ENCODE measurements around the gene SLC12A3.
A peak's percentile ranks its signal among the peaks of the same experiment; 100 is the strongest.

Gene SLC12A3

GRCh38 chr16:56852968-56853367 is 12.0 kb upstream of the SLC12A3 start:
- Histone ChIP-seq H3K79me2 (no peaks in the 10 kb centered on the region), H3K9ac (no peak overlapping the region), H3K27ac (no peak overlapping the region), H2AFZ (no peak overlapping the region), H3K4me2 (ENCODE audit: low read length) (no peak overlapping the region), H3K27me3 (ENCODE audit: control insufficient read depth, insufficient read depth, low read length) (no peaks in the 10 kb centered on the region), H3K36me3 (ENCODE audit: control insufficient read depth, insufficient read depth, low read length) (no peaks in the 10 kb centered on the region), H3K4me3 (ENCODE audit: low read depth, low read length) (no peak overlapping the region), H3K4me1 (peaks cover 34% of the 10 kb centered on the region), H3K9me3 (ENCODE audit: control insufficient read depth, low read length) (no peaks in the 10 kb centered on the region)
- TF ChIP-seq CTCF (IDR thresholded peaks at IDR 0.05) = no peak

DNA sequence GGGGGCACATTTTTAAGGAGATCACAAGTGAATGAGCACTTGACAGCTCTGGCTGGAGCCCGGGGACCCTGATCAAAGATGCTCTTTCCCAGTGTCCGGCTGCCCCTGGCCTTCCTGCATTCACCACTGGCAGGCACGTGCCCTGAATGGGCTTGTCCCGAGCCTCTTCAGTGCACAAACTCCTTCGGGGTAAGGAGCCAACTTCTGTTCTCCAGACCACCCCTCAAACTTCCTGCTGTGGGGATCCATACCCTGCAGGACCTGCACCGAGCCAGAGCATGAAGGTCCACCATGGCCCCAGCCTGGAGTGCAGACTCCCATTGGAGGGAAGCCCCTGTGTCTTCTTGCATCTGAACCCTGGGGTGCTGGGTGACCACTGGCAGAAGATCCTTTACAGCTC is 9.8 kb upstream of the SLC12A3 start:
- H3K9ac ChIP-seq = no peak overlapping the region
- no peak overlapping the region for H3K4me3 ChIP-seq (ENCODE audit: low read depth, low read length)
- no peaks in the 10 kb centered on the region for H3K27me3 ChIP-seq (ENCODE audit: control insufficient read depth, insufficient read depth, low read length)
- no peak overlapping the region for H3K4me2 ChIP-seq (ENCODE audit: low read length)
- H3K27ac ChIP-seq = no peak overlapping the region
- TF ChIP-seq CTCF (IDR thresholded peaks at IDR 0.05) = no peak
- no peak overlapping the region for H2AFZ ChIP-seq
- no peaks in the 10 kb centered on the region for H3K9me3 ChIP-seq (ENCODE audit: control insufficient read depth, low read length)
- H3K79me2 ChIP-seq = no peaks in the 10 kb centered on the region
- no peaks in the 10 kb centered on the region for H3K36me3 ChIP-seq (ENCODE audit: control insufficient read depth, insufficient read depth, low read length)
- H3K4me1 ChIP-seq = peaks cover 18% of the 10 kb centered on the region

DNA sequence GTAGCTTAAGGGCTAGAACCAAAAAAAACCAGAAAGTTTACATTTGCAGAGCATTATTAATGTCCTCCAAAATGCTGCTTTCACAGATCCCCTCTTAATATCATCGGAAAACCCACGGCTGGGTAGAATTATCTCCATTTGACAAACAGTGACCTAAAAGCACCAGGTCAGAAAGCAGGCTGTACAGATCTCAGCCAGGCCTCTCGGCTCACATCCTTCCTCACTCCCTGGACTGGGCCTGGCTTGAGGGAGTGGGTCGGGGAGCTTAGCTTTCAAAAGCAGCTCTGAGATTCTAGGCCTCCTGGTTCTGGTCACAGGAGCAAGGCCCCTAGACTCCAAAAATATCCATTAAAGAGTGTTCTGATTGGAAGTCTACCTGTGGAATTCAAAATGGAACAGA is 9.1 kb upstream of the SLC12A3 start:
- peak overlapping the region; percentile 54 for H2AFZ ChIP-seq
- H3K9me3 ChIP-seq (ENCODE audit: control insufficient read depth, low read length) = no peaks in the 10 kb centered on the region
- no peaks in the 10 kb centered on the region for H3K79me2 ChIP-seq
- H3K36me3 ChIP-seq (ENCODE audit: control insufficient read depth, insufficient read depth, low read length) = no peaks in the 10 kb centered on the region
- no peak overlapping the region for H3K4me3 ChIP-seq (ENCODE audit: low read depth, low read length)
- no peak overlapping the region for H3K9ac ChIP-seq
- H3K4me2 ChIP-seq (ENCODE audit: low read length) = no peak overlapping the region
- H3K4me1 ChIP-seq = peaks cover 18% of the 10 kb centered on the region
- TF ChIP-seq CTCF (IDR thresholded peaks at IDR 0.05) = no peak
- H3K27me3 ChIP-seq (ENCODE audit: control insufficient read depth, insufficient read depth, low read length) = no peaks in the 10 kb centered on the region
- H3K27ac ChIP-seq = no peak overlapping the region

- Histone ChIP-seq H3K27me3 (ENCODE audit: control insufficient read depth, insufficient read depth, low read length) (no peaks in the 10 kb centered on the region), H3K4me2 (ENCODE audit: low read length) (no peak overlapping the region), H3K27ac (no peak overlapping the region), H3K9ac (no peak overlapping the region), H3K4me3 (ENCODE audit: low read depth, low read length) (no peak overlapping the region), H3K9me3 (ENCODE audit: control insufficient read depth, low read length) (no peaks in the 10 kb centered on the region), H3K36me3 (ENCODE audit: control insufficient read depth, insufficient read depth, low read length) (no peaks in the 10 kb centered on the region), H3K4me1 (peaks cover 26% of the 10 kb centered on the region), H2AFZ (no peak overlapping the region), H3K79me2 (no peaks in the 10 kb centered on the region)
- TF ChIP-seq CTCF (IDR thresholded peaks at IDR 0.05) = no peak
Measured at GRCh38 chr16:56856876-56857447, 8.0 kb upstream of the SLC12A3 start.

DNA sequence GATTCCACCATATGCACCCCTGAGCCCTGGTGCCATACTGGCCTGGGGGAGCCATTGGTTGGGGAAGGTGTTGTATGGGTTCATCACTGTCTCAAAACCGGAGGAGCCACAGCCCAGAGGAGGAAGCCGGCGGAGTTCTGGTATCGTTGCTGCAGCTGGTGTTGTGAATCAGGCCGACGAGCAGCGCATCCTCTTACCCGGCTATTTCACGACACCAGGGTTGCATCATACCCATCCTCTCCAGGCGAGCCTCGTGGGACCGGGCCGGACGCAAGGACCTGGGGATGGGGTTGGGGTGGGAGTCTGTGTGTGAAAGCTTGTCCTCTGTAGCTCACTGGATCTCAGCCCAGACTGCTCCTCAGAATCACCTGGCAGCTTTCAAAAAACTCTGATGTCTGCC is 6.6 kb upstream of the SLC12A3 start:
- H3K9ac ChIP-seq = no peak overlapping the region
- no peaks in the 10 kb centered on the region for H3K27me3 ChIP-seq (ENCODE audit: control insufficient read depth, insufficient read depth, low read length)
- peaks cover 25% of the 10 kb centered on the region for H3K4me1 ChIP-seq
- no peak overlapping the region for H3K4me3 ChIP-seq (ENCODE audit: low read depth, low read length)
- H2AFZ ChIP-seq = no peak overlapping the region
- no peaks in the 10 kb centered on the region for H3K36me3 ChIP-seq (ENCODE audit: control insufficient read depth, insufficient read depth, low read length)
- H3K9me3 ChIP-seq (ENCODE audit: control insufficient read depth, low read length) = no peaks in the 10 kb centered on the region
- no peak overlapping the region for H3K27ac ChIP-seq
- no peaks in the 10 kb centered on the region for H3K79me2 ChIP-seq
- no peak for TF ChIP-seq CTCF (IDR thresholded peaks at IDR 0.05)
- H3K4me2 ChIP-seq (ENCODE audit: low read length) = no peak overlapping the region

All from parathyroid adenoma (tissue), 2 donors.